HepG2 (cell line): Measurements from ENCODE around the gene SNX15. TPM values are rescaled to one million over a fixed set of nuclear protein-coding genes. Genes with fewer than 3 reads are reported as not detected.

Experiments
- AKAP8 ChIP-seq: sonication (generic); formaldehyde crosslinking; IDR thresholded peaks from 2 replicates; pipeline ENCODE4 v1.5.1; 2020; ENCODE audit warnings: mild to moderate bottlenecking, missing genetic modification reagents
- ASH2L ChIP-seq: fragments of 300-600, 200-600 bp; sonication (generic); IDR thresholded peaks from 2 replicates; pipeline ENCODE4 v1.7.0; 2017; ENCODE audit warnings: low read depth, mild to moderate bottlenecking, moderate library complexity, mixed read lengths, low read length; ENCODE audit not compliant: insufficient read length
- ATM ChIP-seq: fragments of 450-650 bp; IDR thresholded peaks from 2 replicates; pipeline ENCODE4 v1.7.1; 2017; ENCODE audit warnings: mild to moderate bottlenecking, borderline replicate concordance
- EP300 ChIP-seq, 3 experiments: sonication (generic) in 1 of 3; formaldehyde crosslinking in 1 of 3; IDR thresholded peaks; 2 replicates each; pipeline versions ENCODE4 v1.5.1 to v1.6.1; 2011 to 2020; ENCODE audit warnings: low read depth in 2 of 3, low read length in 2 of 3, borderline replicate concordance in 1 of 3, improper control_type of control experiment in 1 of 3, mild to moderate bottlenecking in 1 of 3, missing genetic modification reagents in 1 of 3, moderate library complexity in 1 of 3
- HOXA3 ChIP-seq: sonication (generic); formaldehyde crosslinking; IDR thresholded peaks from 2 replicates; pipeline ENCODE4 v1.5.0; 2020; ENCODE audit warnings: missing genetic modification reagents
- KAT8 ChIP-seq: IDR thresholded peaks from 2 replicates; pipeline ENCODE4 v1.6.1; 2016; ENCODE audit warnings: missing genetic modification reagents, missing compliant biosample characterization
- KDM5A ChIP-seq: fragments of 200-600 bp; sonication (generic); IDR thresholded peaks from 2 replicates; pipeline ENCODE4 v1.7.0; 2018; ENCODE audit warnings: antibody characterized with exemption, mild to moderate bottlenecking, low read length, borderline replicate concordance
- MED1 ChIP-seq: sonication (generic); formaldehyde crosslinking; IDR thresholded peaks from 2 replicates; pipeline ENCODE4 v1.4.0; 2020; ENCODE audit warnings: missing genetic modification reagents
- MIER3 ChIP-seq: IDR thresholded peaks from 2 replicates; pipeline ENCODE4 v1.6.1; 2016; ENCODE audit warnings: missing compliant biosample characterization, borderline replicate concordance
- NFYB ChIP-seq: sonication (generic); formaldehyde crosslinking; IDR thresholded peaks from 2 replicates; pipeline ENCODE4 v1.4.0; 2020; ENCODE audit warnings: missing genetic modification reagents
- NR2C2 ChIP-seq: sonication (generic); formaldehyde crosslinking; IDR thresholded peaks from 2 replicates; pipeline ENCODE4 v1.4.0; 2020; ENCODE audit warnings: missing genetic modification reagents, mild to moderate bottlenecking, moderate library complexity, borderline replicate concordance
- PHB2 ChIP-seq: fragments of 450-650 bp; IDR thresholded peaks from 2 replicates; pipeline ENCODE4 v1.6.1; 2018; ENCODE audit not compliant: partially characterized antibody
- POLR2AphosphoS5 ChIP-seq: IDR thresholded peaks from 2 replicates; pipeline ENCODE4 v1.6.1; 2012; ENCODE audit warnings: low read depth, low read length
- RXRB ChIP-seq: IDR thresholded peaks from 2 replicates; pipeline ENCODE4 v1.6.1; 2016; ENCODE audit warnings: borderline replicate concordance, missing genetic modification reagents, missing compliant biosample characterization
- SYNCRIP ChIP-seq: fragments of 200-400 bp; formaldehyde crosslinking; IDR thresholded peaks from 2 replicates; pipeline ENCODE4 v1.6.1; 2018; ENCODE audit warnings: mild to moderate bottlenecking, low read depth, low read length; ENCODE audit not compliant: insufficient read depth
- THAP11 ChIP-seq: IDR thresholded peaks from 2 replicates; pipeline ENCODE4 v1.6.1; 2016; ENCODE audit warnings: missing biosample characterization, missing genetic modification reagents
- TSC22D2 ChIP-seq: sonication (generic); formaldehyde crosslinking; IDR thresholded peaks from 2 replicates; pipeline ENCODE4 v1.5.1; 2020; ENCODE audit warnings: missing genetic modification reagents, mild to moderate bottlenecking, borderline replicate concordance
- YEATS4 ChIP-seq: sonication (generic); formaldehyde crosslinking; IDR thresholded peaks from 2 replicates; pipeline ENCODE4 v1.4.0; 2020; ENCODE audit warnings: missing genetic modification reagents, borderline replicate concordance
- YY1 ChIP-seq: IDR thresholded peaks from 2 replicates; pipeline ENCODE4 v1.6.1; 2011; ENCODE audit warnings: low read length, low read depth, moderate library complexity, mild to moderate bottlenecking; ENCODE audit not compliant: insufficient read depth, insufficient replicate concordance
- ZFX ChIP-seq: sonication (generic); formaldehyde crosslinking; IDR thresholded peaks from 2 replicates; pipeline ENCODE4 v1.4.0; 2020; ENCODE audit warnings: mild to moderate bottlenecking, low read depth, missing genetic modification reagents, moderate library complexity
- ZNF329 ChIP-seq: sonication (generic); formaldehyde crosslinking; IDR thresholded peaks from 2 replicates; pipeline ENCODE4 v1.9.0; 2021; ENCODE audit warnings: low read depth, mild to moderate bottlenecking, missing genetic modification reagents
- ZSCAN30 ChIP-seq: sonication (generic); formaldehyde crosslinking; IDR thresholded peaks from 2 replicates; pipeline ENCODE4 v1.5.0; 2020; ENCODE audit warnings: mild to moderate bottlenecking, missing genetic modification reagents
- polyA plus RNA-seq, 8 experiments: library from polyadenylated mRNA; depleted of rRNA in 3 of 8; stranded (reverse) in 7 of 8; unstranded in 1 of 8; fragments of >200 nt; fragmentation: Illumina TruSeq in 4 of 8; extraction: Trizol in 4 of 8; gene quantifications; 2 replicates each; pipeline versions ENCODE4 v1.2.1 to v1.2.3, GENCODE V29; 2011 to 2016; ENCODE audit warnings: low read depth in 4 of 8, missing spikeins in 1 of 8, mixed read lengths in 1 of 8; ENCODE audit not compliant: insufficient read depth in 1 of 8
- total RNA-seq, 5 experiments: library from RNA; depleted of rRNA; stranded (reverse); fragments of >200 nt; fragmentation: Illumina TruSeq; extraction: Trizol; gene quantifications; 2 replicates each; pipeline ENCODE4 v1.2.3, GENCODE V29; 2016; ENCODE audit warnings: low read depth in 1 of 5
- TF ChIP-seq, protein P1 (sequence below): sonication (generic); formaldehyde crosslinking; IDR thresholded peaks from 2 replicates; pipeline ENCODE4 v1.5.0; 2020; ENCODE audit warnings: missing genetic modification reagents
- TF ChIP-seq, protein P2 (sequence below): sonication (generic); formaldehyde crosslinking; IDR thresholded peaks from 2 replicates; pipeline ENCODE4 v1.4.0; 2020; ENCODE audit warnings: missing genetic modification reagents, borderline replicate concordance
- TF ChIP-seq, protein P3 (sequence below): sonication (generic); formaldehyde crosslinking; conservative IDR thresholded peaks from 2 replicates; pipeline ENCODE4 v1.5.0; 2020; ENCODE audit warnings: missing genetic modification reagents

The SNX15 gene
- total and polyA plus RNA-seq, 2 of the 13 experiments (the other 11 are each of a cell fraction or from before 2014, with no cell fraction given) = 19.1 to 22.6 TPM

DNA sequence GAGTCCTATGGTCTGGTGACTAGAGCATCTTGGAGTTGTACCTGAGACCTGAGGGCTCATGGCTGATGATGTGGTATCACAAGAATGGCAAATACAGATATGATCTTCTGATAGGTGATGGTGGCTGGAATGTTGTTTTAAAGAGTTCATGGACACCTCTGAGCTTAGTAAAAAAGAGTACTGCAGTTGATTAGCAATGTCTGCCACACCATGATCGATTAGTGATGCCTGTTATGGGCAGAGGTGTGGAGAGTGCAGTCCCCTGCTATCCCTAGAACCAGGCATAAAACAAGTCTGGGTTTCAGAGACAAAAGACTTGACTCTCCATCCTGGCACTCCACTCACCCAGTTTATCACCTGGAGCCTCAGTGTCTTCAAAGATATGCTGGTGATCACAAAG lies 29.1 kb upstream of the SNX15 start (continued):
- TF ChIP-seq MED1 (CRISPR knock-in tag) (peak; percentile 32; the same call in 1 of the 2 replicates), YY1 (peak; percentile 31), RXRB (CRISPR knock-in tag) (peak; percentile 49; the same call in 1 of the 2 replicates), TSC22D2 (CRISPR knock-in tag) (0 out of 2 replicates have a peak, but pooled peaks have one; percentile 32), KDM5A (peak; percentile 30; the same call in 1 of the 2 replicates), NFYB (CRISPR knock-in tag) (no peak), HOXA3 (CRISPR knock-in tag) (peak; percentile 33; the same call in 1 of the 2 replicates), ATM (no peak), AKAP8 (CRISPR knock-in tag) (no peak), ZSCAN30 (CRISPR knock-in tag) (no peak), SYNCRIP (no peak), PHB2 (no peak), NR2C2 (CRISPR knock-in tag) (0 out of 2 replicates have a peak, but pooled peaks have one; percentile 6), YEATS4 (no peak), THAP11 (CRISPR knock-in tag) (peak; percentile 83), EP300 (IDR thresholded peaks at IDR 0.05; ENCODE audit: low read depth in 2 of 2, low read length in 2 of 2) (peak in 1 of 2 experiments; percentile 25; a peak in 1 of 4 replicates), EP300 (CRISPR knock-in tag; IDR thresholded peaks at IDR 0.05; ENCODE audit: borderline replicate concordance) (no peak), MIER3 (peak; percentile 38; the same call in 1 of the 2 replicates), KAT8 (CRISPR knock-in tag) (peak; percentile 57; the same call in 1 of the 2 replicates), POLR2AphosphoS5 (peak; percentile 42; the same call in 1 of the 2 replicates), ZNF329 (CRISPR knock-in tag) (no peak), ASH2L (peak; percentile 12), ZFX (CRISPR knock-in tag) (0 out of 2 replicates have a peak, but pooled peaks have one; percentile 9)
- TF ChIP-seq, protein P1, sequence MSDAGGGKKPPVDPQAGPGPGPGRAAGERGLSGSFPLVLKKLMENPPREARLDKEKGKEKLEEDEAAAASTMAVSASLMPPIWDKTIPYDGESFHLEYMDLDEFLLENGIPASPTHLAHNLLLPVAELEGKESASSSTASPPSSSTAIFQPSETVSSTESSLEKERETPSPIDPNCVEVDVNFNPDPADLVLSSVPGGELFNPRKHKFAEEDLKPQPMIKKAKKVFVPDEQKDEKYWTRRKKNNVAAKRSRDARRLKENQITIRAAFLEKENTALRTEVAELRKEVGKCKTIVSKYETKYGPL (CRISPR knock-in tag) = no peak
- TF ChIP-seq, protein P2, sequence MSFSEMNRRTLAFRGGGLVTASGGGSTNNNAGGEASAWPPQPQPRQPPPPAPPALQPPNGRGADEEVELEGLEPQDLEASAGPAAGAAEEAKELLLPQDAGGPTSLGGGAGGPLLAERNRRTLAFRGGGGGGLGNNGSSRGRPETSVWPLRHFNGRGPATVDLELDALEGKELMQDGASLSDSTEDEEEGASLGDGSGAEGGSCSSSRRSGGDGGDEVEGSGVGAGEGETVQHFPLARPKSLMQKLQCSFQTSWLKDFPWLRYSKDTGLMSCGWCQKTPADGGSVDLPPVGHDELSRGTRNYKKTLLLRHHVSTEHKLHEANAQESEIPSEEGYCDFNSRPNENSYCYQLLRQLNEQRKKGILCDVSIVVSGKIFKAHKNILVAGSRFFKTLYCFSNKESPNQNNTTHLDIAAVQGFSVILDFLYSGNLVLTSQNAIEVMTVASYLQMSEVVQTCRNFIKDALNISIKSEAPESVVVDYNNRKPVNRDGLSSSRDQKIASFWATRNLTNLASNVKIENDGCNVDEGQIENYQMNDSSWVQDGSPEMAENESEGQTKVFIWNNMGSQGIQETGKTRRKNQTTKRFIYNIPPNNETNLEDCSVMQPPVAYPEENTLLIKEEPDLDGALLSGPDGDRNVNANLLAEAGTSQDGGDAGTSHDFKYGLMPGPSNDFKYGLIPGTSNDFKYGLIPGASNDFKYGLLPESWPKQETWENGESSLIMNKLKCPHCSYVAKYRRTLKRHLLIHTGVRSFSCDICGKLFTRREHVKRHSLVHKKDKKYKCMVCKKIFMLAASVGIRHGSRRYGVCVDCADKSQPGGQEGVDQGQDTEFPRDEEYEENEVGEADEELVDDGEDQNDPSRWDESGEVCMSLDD = no peak
- TF ChIP-seq, protein P3, sequence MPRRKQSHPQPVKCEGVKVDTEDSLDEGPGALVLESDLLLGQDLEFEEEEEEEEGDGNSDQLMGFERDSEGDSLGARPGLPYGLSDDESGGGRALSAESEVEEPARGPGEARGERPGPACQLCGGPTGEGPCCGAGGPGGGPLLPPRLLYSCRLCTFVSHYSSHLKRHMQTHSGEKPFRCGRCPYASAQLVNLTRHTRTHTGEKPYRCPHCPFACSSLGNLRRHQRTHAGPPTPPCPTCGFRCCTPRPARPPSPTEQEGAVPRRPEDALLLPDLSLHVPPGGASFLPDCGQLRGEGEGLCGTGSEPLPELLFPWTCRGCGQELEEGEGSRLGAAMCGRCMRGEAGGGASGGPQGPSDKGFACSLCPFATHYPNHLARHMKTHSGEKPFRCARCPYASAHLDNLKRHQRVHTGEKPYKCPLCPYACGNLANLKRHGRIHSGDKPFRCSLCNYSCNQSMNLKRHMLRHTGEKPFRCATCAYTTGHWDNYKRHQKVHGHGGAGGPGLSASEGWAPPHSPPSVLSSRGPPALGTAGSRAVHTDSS = no peak
